Fibroblast of skin of scalp (primary cell): ENCODE data around the gene OPN1SW.

Source experiments
- DNase-seq: peaks from one replicate; pipeline ENCODE4 v3.0.0-alpha.2; 2013

Gene OPN1SW

DNA sequence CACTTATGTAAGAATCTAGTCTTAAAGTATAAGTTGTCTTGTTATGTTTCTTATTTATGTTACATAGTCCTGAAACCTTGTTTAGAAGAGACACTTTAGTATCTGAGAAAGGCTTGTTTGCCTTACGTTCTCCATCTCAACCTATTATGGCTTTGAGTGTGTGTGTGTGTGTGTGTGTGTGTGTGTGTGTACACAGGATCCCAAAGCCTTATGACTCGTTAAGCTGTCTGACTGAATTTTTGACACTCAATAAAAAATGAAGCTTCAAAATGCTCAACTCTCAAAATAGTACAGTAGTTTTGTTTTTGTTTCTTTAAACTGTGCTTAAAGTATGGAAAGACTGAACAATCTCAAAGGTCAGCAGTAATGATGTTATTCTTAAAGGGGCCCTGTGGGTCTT, 18.4 kb downstream of the OPN1SW start:
- peak; percentile 60 for DNase-seq

DNA sequence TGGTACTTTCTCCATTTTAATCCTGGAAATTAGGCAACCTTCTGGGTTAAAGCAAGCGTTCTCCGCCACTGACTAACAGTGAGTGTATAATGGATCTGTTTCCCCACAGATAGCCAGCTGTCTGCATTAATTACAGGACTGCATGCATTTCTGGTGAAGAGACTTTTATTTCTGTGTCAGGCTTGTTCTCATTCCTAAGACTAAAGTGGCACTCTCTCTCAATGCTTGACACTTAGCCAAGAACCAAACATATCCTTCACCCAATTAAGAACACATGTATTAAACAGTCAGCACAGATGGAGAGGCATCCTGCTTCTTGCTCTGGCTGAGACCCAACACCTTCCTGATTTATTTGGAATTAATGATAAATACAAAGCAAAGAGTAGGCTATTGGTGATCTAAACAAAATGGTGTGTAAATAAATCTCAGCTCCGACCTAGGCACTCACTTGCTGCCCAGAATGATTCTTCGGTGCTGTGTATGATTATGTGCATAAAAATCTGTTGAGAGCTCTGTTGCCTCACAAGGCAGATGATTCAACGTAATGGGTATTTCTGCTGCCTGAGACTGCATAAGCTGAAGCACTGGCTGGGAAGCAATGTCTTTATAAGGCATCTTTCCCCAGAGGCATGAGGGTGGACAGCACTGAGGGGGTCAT, 19.6 kb downstream of the OPN1SW start:
- peak; percentile 96 for DNase-seq

DNA sequence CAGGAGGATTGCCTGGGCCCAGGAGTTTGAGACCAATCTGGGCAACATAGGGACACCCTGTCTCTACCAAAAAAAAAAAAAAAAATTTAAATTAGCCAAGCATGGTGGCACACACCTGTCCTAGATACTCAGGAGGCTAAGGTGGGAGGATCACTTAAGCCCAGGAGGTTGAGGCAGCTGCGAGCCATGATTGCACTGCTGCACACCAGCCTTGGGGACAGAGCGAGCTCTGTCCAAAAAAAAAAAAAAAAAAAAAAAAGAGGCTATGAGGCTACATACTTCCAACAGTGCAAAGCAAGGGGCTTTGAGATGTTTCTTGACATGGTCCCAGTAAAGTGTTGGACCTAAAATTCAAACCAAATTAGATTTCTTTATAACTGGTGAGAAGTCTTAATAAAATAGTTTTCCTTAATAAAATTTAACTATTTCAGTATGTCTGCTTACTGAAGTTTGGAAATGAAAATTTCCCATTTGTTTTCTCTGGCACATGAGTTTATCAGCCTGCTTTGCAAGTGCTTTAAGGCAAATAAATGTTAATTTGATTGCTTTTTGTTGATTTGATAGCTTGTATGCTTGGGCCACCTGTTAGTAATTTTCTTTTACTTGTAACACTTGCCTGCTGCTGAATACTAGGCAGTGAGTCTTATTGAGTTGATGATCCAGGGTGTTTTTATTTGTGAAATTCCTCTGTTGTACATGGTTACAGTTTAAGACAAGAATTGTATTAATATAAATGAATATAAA, 20.3 kb downstream of the OPN1SW start:
- no peak for DNase-seq

DNA sequence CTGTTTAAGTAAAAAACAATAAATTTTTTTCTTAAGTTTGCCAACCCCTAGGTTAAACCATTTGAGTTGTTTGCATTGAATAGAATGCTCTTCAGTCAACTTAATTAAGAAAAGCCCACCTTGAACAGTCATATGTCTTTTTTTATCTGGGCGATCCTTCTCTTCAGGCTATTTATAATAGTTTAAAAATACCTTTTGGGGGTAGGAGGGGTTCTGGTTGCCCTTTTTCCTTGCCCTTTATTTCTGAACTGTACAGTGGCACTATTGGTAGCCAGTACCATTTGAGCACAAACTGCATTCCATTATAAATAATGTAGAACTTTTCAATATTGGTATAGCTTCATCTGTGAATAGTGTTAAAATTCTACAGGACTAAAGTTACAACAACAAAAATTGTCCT, 23.3 kb downstream of the OPN1SW start:
- no peak for DNase-seq

DNA sequence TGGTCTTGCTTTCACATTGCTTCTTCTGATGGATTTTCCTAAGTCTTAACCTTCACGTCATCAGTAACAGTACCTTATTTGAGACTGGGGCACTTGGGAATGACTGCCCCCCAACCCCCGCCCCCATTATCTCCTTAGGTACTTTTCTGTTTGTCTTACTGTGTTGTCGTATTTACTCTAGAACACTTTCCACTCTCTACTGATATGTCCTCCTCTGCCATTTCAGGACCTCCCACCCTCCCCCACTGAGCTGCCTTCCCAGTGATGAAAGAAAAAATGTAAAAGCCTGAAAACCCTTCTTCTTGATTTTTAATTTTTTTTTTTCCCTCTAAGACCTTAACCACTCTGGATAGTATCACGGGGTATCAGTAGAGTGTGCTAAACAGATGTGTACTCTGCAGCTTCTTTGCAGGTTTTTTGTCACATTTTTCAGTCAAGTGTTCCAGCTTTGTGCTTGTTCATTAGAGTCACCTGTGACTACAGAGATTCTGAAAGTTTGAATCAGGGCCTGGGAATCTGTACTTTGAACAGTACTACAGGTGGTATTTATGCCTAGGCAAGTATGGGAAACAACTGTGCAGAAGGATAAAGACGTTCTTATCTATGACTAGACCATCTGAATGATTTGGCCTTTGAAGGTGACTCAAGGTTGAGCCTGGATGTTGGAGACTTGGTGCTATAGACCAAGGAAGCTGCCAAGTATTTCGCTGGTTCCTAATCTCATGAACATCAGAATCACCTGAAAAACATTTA, 28.1 kb downstream of the OPN1SW start:
- DNase-seq, result no peak

DNA sequence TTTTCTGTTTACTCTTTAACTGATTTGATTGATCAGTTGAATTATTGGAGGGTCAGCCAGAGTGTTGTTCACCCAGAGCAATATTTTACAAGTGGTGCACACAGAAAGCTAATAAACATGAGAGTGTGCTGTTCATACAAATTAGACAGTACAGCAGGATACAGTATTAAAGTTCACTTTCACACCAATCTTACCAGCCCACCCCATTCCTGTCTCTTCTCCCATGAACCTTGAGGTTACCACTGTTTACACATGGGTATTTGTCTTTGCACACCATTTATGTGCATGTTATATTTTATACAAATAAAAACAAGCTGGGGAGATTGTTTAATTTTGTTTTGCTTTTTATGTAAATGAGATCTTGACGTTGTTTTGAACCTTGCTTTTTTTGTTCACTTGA, 29.9 kb downstream of the OPN1SW start:
- no peak for DNase-seq

DNA sequence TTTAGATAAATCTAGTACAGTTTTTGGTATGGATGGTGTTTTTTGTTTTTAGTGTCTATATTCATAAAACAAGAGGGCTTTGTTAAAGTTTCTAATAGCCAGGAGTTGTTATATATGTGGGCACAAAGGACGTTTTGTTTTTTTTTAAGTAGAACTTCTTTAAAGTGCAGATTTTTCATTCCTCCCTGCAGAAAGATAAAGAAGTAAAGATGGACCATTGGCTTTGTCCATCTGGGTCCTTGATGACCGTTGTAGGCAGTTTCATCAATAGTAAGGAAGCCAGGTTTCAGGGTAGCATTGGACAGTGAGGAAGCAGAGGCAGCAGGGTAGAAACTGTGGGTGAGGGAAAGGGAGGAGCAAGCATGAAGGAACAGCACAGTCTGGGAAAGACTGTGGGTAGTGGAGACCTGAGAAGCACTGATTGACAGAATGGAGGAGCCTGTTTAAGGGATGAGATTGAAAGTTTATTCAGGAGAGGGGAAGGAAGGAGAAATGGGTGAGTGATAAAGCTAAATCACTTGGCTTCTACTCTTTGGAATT, 31.2 kb downstream of the OPN1SW start:
- DNase-seq, result no peak

DNA sequence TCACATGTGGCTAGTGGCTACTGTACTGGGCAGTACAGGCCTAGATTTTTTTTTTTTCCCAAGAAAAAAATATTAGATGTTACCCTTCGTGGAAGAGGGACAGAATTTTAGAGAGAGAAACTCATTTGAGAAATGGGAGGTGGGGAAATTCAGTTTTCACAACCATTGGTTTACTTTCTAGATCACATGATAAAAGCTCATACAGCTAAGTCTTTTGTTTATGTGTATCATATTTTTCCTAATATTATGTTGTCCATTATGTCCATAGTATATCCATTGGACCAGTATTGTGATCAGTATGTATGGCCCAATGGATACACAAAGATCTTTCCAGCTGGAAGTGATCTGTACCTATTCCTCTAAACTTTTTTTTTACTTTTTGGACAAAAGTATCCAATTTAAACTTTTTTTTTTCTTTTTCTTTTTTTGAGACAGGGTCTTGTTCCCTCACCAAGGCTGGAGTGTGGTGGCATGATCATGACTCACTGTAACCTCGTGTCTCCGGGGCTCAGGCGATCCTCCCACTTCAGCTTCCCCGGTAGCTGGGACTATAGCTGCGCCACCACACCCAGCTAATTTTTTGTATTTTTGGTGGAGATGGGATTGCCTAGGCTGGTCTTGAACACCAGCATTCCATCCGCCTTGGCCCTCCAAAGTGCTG, 32.4 kb downstream of the OPN1SW start:
- DNase-seq, result no peak

DNA sequence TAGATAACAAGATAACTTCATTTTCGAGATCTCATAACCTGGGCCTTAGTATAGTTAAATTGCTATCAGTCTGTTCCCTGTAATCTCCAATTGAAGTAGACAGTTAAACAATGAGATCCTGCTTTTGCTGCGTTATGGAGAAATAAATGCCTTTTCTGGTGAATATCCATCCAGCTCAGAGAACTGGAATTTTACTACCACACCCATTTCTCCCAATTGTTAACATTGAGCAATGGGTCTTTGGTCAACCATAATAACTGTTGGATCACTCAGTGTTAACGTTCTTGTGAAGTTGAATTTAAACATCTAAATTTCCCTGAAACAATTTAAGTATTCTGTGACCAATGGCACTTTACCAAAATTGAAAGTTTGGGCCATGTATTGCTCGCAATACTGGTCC, 33.4 kb downstream of the OPN1SW start:
- DNase-seq, result peak; percentile 70

DNA sequence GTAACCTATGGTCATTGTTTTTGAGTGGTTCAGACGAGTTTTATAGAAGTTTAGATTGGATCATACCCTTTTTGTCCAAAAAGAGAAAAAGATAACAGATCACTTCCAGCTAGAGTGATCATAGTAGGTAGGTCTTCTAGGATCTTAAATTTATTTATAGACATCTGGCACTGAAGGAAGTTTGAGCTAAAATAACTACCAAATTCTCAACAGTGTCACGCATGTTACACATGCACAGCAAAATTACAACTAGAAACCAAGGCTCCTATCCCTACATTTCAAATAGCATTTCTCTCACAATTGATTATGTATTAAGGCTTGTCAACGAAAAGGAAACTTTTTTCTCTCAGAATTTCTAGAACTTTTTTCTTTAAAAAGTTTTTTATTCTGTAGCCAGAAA, 34.1 kb downstream of the OPN1SW start:
- DNase-seq, result no peak

DNA sequence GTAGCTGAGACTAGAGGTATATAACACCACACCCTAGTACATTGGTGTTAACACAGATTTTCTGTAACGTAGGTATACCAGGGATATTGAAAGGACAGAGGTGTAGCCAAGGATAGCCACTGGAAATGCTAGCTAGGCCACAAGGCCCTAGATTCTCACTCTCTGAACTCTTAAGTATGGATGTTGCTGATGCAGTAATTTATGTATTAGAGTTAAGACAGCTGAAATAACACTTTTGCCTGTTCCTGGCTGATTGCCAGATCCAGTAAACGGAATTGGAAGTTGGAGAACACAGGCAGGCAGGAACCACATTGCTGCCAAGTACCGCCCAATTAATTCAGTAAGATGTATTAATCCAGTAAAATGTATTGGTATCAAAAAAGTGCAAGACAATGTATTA, 34.6 kb downstream of the OPN1SW start:
- peak; percentile 53 for DNase-seq

DNA sequence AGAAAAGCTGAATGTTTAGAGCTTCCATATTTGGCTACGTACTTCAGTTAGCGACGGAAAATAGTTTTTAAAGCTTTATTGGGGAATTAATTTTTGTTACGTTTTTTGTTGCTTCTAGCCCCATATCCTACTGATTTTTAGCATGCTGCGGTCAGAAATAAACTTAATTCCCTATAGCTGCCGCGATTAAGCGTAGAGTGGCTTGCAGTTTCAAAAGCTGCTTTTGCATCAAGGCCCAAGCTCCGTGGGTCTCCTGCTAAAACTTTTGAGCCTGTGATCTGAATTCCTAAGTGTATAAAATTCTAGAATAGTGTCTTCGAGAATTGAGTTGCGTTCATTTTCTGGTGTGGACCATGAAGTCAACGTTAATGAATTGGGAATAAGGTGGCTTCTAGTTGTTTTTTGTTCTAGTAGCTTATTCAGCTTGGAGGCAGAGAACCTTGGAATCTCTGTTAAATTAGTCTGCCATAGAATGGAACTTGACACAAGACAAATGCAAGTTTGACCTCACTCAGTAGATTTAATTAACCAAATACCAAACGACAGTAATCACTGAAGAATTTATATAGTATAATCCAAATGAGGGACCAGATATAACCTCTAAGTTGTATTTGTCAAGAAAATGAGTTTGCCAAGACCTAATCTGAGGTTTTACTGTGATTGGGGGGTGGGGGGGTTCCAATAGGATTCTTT, 35.5 kb downstream of the OPN1SW start:
- DNase-seq, result peak; percentile 10

DNA sequence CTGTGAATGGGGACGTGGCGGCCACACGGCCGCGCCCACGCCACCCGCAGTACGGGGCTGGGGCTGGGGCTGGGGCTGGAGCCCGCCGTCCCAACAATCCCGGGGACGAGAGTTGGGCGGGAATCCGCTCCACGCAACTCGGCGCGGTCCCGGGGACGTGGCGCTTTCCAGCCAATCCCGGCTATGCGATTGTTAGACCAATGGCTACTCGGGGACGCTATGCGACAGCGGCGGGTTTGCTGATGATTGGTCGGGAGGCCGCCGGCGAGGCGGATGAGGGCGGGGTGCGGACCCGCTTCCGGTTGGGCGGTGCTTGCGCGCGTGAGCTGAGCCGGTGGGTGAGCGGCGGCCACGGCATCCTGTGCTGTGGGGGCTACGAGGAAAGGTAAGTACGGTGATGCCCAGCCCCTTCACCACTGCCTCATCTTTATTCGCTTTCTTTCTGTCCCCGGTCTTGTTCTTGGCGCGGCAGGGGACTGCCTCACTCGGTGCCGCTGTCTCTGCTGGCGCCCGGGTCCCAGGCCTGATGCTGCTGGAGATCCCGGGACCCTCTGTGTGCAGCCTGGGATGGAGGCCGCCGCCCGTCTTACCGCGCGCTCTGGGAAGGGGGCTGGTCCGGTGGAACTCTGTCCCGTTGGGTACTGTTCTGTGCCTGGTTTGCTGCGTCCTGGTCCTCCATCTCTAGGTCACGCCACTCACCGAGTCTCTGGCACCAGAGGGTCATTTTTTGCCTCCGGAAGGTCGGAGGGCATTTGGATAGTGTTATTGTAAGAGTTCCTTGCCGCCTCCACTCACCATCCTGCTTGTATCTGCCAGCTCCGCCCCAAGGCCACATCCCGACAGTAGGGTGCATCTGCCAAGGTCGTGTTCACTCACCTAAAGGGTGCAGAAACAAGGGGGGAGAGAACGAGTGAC, 36.3 kb downstream of the OPN1SW start, which contains the start of gene CALU:
TSS of gene CALU (plus strand) at position 312 of the 915 bp plus-strand sequence. CDS start 9,225 bp downstream, outside the sequence.
- DNase-seq, result peak; percentile 99

DNA sequence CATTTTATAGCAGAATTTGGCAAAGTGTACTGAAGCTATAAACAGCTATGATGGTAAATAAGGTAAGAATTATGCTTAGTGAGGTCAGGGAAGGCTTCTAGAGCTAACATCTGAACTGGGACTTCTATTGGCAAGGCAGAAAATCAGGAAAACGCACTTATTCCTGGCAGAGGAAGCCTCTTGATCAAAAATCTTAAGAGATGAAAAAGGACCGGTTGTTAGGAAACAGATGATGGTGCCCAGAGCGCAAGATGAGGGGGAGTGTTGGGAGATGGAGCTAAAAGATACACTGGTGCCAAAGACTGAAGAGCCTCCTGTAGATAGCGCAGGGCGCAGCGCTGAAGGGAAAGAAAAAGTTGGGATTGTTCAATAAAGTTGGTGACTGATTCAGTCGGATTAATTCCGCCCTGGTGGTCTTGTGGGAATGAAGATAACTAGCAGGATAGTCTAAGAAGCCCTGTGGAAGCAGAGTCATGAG, 37.0 kb downstream of the OPN1SW start:
- DNase-seq, result no peak

DNA sequence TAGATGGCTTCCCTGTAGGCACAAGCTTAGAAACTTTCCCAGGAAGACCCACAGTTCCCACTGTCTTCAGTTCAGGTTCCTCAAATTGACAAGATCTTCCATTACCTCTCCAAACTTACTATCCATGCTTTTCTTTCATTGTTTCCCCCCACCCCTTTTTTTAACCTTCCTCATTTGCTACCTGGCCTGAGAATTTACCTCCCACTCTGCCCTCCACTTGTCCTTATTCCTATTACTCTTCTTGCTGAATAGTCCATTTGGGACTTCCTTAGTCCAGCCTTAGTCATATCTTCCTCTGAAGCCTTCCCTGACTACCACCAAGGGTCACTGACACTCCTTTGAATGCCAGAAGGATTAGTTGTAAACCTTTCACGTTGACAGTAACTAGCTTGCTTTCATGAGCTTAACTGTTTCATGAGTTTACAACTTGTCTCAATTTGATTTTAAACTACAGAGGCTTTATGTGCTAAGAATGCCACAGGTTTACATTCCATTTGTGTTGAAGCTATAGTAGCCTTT, 37.7 kb downstream of the OPN1SW start:
- peak; percentile 71 for DNase-seq

DNA sequence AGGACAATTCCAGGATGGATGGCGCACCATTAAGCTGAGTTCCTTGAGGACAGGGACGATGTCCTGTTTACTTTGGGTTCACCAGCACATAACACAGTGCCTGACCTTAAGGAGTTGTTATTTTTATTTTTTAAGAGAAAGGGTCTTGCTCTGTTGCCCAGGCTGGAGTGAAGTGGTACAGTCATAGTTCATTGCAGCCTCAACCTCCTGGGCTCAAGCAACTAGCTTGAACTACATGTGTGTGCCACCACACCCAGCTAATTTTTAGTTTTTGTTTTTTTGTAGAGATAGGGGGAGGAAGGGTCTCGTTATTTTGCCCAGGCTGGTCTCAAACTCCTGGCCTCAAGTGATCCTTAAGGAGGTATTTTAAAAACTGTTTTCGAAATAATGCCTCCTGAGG, 38.2 kb downstream of the OPN1SW start:
- no peak for DNase-seq

DNA sequence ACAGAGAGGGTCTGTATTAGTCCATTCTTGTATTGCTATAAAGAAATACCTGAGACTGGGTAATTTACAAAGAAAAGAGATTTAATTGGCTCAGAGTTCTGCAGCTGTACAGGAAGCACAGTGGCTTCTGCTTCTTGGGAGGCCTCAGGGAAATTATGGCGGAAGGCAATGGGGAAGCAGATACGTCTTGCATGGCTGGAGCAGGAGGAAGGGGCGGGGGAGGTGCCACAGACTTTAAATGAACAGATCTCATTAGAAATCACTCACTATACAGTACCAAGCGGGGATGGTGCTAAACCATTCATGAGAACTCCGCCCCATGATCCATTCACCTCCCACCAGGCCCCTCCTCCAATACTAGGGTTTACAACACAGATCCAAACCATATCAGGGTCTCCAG, 40.2 kb downstream of the OPN1SW start:
- no peak for DNase-seq

DNA sequence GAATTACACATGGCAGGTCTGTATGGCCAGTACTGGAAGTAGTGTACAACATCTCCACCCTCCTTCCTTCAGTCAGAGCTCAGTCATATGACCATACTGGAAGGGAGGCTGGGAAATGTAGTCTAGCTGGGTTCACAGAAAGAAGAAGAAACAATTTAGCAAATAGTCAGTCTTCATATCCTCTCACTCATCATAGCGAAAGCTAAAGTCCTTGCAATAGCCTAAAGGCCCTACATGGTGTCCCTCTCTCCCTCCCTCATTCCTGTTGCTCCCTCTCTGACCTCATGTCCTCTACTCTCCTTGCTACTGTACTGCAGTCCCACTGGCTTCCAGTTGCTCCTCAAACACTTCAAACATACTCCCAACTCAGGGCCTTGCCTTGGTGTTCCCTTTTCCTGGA, 40.7 kb downstream of the OPN1SW start:
- DNase-seq, result no peak

DNA sequence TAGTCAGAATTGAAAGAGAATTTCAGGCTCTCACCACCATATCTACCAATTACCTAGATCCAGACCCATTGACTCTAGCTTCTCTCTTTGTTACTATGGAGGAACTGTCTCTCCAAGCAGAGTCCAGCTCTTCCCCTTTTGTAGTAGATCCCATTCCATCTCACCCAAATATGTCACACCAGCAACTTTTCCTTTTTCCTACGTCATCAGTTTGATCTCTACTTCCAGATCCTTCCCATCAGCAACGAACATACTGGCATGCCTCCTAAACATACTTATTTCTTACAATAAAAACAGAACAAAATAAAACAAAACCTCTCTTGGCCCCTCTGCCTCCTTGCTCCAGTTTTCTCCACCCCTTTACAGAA, 42.3 kb downstream of the OPN1SW start:
- DNase-seq, result no peak

DNA sequence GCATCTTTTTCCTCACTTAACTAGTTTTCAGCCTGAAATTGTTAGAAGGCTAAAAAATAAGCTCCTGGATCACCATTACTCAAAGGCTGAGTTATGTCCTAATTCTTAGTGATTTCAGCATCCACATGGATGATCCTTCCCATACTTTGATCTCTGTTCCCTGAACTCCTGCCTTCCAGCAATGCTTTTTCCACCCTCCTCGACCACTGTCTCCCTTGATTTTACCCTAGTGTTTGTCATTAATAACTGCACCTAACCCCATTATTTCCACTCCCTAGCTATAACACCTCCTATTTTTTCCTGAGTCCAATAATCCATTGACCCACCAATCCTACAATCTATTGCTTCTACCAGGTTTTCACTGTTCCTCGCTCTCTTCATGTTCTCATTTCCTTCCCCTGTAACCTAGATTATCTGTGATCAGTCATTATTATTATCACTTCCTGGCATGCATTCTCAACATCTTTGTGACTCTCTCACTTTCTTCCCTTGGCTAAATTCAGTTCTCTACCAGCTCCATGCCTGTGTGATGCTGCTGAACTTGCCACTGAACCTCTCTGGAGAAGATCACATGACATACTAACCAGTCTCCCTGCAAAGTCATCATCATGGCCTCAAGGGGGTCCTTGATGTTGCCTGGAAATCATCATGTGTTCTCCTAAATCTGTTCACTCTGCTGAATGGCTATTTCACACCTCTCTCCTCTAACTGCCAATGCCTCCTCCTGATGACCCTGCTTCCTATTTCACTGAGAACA, 42.9 kb downstream of the OPN1SW start:
- no peak for DNase-seq
